ENCODE data around the gene FN1.

The FN1 gene

DNA sequence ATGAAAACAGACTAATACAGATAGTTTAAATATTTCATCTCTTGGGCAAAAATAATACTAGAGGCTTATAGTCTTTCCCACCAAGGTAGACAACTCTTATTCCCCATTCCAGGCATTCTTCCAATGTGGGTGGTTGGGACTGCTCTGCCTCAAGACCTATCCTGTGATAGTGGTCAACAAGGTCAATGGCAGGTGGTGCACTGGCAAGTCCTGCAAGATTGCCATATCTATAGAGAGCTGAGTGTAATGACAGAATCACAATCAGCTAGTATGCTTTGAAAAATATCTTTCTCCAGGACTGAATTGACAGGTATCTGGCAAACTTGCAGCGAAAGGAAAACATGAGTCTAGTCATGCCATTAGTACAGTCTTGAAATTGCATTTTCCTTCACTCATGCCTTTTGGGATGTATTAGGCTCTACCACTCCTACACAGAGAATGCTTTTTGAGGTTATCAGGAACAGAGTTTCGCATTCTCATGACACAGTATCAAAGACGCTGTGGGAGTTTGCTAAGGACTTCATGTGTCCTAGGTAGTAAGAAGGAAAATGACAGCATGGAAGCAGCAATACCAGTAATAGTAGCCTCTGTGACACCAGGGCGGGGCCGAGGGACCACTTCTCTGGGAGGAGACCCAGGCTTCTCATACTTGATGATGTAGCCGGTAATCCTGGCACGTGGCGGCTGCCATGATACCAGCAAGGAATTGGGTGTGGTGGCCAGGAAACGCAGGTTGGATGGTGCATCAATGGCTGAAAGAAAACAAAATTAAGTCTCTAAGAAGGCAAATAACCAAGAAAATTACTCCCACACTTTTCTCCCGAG, 61.0 kb downstream of the FN1 start:
- TF ChIP-seq, protein P1, sequence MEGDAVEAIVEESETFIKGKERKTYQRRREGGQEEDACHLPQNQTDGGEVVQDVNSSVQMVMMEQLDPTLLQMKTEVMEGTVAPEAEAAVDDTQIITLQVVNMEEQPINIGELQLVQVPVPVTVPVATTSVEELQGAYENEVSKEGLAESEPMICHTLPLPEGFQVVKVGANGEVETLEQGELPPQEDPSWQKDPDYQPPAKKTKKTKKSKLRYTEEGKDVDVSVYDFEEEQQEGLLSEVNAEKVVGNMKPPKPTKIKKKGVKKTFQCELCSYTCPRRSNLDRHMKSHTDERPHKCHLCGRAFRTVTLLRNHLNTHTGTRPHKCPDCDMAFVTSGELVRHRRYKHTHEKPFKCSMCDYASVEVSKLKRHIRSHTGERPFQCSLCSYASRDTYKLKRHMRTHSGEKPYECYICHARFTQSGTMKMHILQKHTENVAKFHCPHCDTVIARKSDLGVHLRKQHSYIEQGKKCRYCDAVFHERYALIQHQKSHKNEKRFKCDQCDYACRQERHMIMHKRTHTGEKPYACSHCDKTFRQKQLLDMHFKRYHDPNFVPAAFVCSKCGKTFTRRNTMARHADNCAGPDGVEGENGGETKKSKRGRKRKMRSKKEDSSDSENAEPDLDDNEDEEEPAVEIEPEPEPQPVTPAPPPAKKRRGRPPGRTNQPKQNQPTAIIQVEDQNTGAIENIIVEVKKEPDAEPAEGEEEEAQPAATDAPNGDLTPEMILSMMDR (IDR thresholded peaks at IDR 0.05; ENCODE audit: insufficient read depth, missing control alignments), result no peak
- no peak for FAIRE-seq

DNA sequence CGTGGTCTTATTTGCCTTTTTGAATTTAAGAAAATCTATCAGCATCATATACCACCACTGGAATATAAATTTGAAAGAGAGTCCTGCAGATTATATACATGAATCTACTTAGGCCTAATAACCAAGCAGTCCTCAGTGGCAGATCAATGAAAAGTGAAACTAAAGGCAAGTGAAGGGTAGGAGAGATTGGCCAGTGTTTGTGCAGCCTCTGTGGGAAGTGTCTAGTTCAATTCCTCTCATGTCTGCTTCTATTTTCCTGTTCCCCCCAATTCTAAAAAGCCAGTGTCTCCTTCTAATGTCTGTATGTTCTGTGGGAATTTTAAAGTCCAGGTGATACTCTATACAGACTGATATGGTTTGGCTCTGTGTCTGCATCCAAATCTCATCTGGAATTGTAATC, 61.9 kb downstream of the FN1 start:
- TF ChIP-seq, protein P1 (IDR thresholded peaks at IDR 0.05; ENCODE audit: insufficient read depth, missing control alignments), result no peak
- no peak for DNase-seq (ENCODE audit: insufficient read length, low spot score)
- no peak for FAIRE-seq

More for the DNA sequence above, 61.0 kb downstream of the FN1 start:
- DNase-seq (ENCODE audit: insufficient read length, low spot score), result no peak

DNA sequence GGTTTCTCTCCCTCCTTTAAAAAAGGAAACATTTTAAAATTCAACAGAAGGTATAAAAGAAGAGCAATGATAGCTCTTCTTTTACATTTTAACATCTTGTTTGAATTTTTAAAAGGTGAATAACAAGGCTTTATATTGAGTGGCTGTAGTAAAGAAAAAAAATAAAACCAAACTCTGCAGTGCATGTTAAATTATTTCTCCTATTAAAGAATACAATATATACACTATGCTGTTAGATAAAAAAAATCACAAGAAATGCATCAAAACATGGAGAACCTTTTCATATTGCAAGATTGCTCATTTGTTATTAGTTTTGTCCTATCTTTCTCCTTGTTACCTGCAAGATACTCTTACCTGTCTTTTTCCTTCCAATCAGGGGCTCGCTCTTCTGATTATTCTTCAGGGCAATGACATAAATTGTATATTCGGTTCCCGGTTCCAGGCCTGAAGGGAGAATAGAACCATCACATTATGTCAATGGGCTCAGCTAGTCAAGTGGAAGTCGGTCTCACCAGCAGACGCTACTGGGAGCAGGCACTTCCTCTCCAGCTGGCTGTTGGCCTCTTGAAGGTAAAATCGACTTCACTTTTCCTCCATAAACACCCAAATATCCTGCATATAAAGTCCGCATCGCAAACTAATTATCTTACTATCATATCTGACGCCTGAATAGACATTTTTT, 62.8 kb downstream of the FN1 start:
- DNase-seq (ENCODE audit: insufficient read length, low spot score), result no peak
- TF ChIP-seq, protein P1 (IDR thresholded peaks at IDR 0.05; ENCODE audit: insufficient read depth, missing control alignments), result no peak
- no peak for FAIRE-seq

DNA sequence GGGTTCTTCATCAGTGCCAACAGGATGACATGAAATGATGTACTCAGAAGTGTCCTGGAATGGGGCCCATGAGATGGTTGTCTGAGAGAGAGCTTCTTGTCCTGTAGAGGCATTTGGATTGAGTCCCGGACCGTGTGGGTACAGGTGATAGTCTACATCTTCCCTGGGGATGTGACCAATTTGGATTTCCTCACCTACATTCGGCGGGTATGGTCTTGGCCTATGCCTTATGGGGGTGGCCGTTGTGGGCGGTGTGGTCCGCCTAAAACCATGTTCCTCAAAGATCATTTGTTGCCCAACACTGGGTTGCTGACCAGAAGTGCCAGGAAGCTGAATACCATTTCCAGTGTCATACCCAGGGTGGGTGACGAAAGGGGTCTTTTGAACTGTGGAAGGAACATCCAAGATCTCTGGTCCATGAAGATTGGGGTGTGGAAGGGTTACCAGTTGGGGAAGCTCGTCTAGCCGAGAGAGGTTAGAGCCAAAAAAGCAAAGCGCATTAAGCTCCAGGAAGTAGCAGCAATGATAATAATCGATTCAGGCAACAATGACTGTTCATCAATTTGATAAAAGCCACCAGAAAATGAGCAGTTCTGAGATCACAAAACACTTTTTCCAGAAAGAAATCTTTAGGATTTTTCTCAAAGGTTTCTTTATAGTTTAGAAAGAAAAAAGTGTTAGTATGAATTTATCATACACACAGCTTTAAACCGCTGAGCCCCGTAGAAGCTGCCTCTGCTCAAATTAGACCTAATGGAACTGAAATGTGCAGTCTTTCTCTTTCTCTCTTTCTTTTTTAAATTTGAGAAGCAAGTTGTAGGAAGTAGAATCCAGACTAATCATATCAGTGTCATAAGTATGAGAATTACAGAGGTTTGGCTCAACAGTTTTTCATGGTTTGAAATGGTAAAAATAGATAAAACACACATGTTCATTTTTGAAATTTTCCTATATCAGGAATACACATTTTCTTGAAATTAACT, 63.7 kb downstream of the FN1 start:
- TF ChIP-seq, protein P1 (IDR thresholded peaks at IDR 0.05; ENCODE audit: insufficient read depth, missing control alignments), result no peak
- FAIRE-seq (no peak), DNase-seq (ENCODE audit: insufficient read length, low spot score) (no peak)

DNA sequence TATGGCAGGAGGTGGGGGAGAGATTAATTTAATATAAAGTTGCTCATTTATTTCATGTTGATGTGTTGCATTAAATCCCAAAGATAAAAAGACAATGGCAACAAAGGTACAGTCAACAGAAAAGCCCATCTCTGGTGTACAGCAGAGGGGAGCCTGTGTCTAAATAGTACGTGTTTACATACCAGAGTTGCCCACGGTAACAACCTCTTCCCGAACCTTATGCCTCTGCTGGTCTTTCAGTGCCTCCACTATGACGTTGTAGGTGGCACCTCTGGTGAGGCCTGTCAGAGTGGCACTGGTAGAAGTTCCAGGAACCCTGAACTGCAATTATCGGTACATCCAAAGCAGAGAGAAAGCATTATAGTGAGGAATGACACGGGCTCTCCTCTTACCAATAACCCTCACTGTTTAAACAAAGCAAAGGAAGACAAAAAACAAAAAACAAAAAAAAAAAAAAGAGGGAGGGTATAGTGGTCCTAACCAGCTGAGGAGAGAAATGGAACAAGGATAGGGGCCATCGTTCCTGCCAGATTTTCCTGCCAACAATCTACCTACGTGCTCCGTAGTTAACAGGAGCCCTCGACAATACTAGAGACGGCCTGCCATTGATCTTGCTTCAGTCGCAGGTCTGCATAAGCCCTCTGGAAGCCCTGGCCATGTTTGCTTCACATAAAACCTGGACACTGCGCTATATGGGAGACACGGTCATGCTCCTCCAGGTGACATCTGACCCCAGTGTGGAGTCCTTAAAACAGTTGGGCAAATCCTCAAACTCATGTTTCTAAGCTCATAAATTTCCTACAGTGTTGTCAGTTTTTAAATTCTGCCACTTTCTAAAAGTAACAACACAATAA, 65.5 kb downstream of the FN1 start:
- no peak for DNase-seq (ENCODE audit: insufficient read length, low spot score)
- FAIRE-seq, result no peak
- TF ChIP-seq, protein P1 (IDR thresholded peaks at IDR 0.05; ENCODE audit: insufficient read depth, missing control alignments), result no peak

DNA sequence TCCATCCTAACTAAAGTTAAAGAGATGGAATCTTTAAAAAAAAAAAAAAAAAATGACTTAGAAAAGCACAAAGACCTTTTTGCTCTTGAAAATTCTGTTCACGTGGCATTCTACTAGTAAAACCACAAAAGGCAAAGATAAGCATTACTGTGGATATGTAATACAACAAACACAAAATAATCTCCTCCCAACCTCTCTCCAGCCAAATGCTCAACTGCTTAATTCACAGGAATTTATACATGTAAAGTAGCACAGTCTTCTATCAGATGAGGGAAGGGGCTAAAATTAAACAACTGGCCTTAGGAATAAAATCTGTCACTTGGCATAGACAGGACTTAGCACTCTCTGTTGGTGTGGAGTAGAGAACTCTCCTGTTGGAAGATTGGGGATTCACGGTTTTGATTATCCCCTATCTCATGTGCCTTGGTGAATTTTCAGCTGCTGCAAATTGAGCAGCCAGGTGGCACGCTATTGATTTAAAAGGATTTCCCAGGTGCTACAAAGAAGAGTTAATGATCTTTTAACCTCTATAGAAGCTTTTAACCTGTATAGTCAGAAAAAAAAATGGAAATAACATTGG, 66.6 kb downstream of the FN1 start:
- TF ChIP-seq, protein P1 (IDR thresholded peaks at IDR 0.05; ENCODE audit: insufficient read depth, missing control alignments), result no peak
- FAIRE-seq (peak; percentile 16), DNase-seq (ENCODE audit: insufficient read length, low spot score) (no peak)
